Transverse colon (tissue), 4 donors: ENCODE measurements around the gene PKP2. TPM values are rescaled to one million over a fixed set of nuclear protein-coding genes. Genes with fewer than 3 reads are reported as not detected.

ENCODE experiments used
- DNase-seq: peaks from one replicate; pipeline ENCODE4 v3.0.0-alpha.2; 2019
- H3K27ac ChIP-seq, 4 donors: fragments of 200-600 bp; sonication (generic); 2 replicates each; pipeline ENCODE4 v1.5.1; 2016 to 2018; ENCODE audit warnings: inconsistent platforms in 4 of 4
- H3K27me3 ChIP-seq: fragments of 200-600 bp; sonication (generic); 2 replicates; pipeline ENCODE4 v1.5.1; 2017; ENCODE audit warnings: inconsistent platforms
- H3K36me3 ChIP-seq, 4 donors: fragments of 200-600 bp; sonication (generic); 2 replicates each; pipeline ENCODE4 v1.5.1; 2017 to 2019; ENCODE audit warnings: inconsistent platforms in 4 of 4
- H3K4me1 ChIP-seq, 4 donors: fragments of 200-600 bp; sonication (generic); 2 replicates each; pipeline ENCODE4 v1.5.1; 2017 to 2020; ENCODE audit warnings: inconsistent platforms in 4 of 4
- H3K4me3 ChIP-seq, 4 donors: fragments of 200-600 bp; sonication (generic); 1 replicate in 1 of 4; 2 replicates in 3 of 4; pipeline versions ENCODE4 v1.5.1 to v1.6.1; 2017 to 2019; ENCODE audit warnings: inconsistent platforms in 4 of 4
- H3K9me3 ChIP-seq, 2 donors: fragments of 200-600 bp; sonication (generic); 2 replicates each; pipeline ENCODE4 v1.5.1; 2017 to 2019; ENCODE audit warnings: inconsistent platforms in 2 of 2
- CTCF ChIP-seq, 5 experiments: fragments of 200-600 bp in 3 of 5; fragments of 450-650 bp in 2 of 5; sonication (generic) in 3 of 5; IDR thresholded peaks; 1 replicate in 2 of 5; 2 replicates in 3 of 5; pipeline ENCODE4 v1.5.1; 2016 to 2017; ENCODE audit warnings: antibody characterized with exemption in 5 of 5, inconsistent platforms in 3 of 5, mild to moderate bottlenecking in 2 of 5, moderate library complexity in 1 of 5
- EP300 ChIP-seq: sonication (generic); formaldehyde crosslinking; IDR thresholded peaks from one replicate; pipeline ENCODE4 v1.6.1; 2017; ENCODE audit warnings: antibody characterized with exemption, low read depth
- POLR2A ChIP-seq: fragments of 450-650 bp; IDR thresholded peaks from one replicate; pipeline ENCODE4 v1.6.1; 2016; ENCODE audit warnings: antibody characterized with exemption, mild to moderate bottlenecking, moderate library complexity
- POLR2AphosphoS5 ChIP-seq, 3 donors: sonication (generic); formaldehyde crosslinking; IDR thresholded peaks; one replicate each; pipeline ENCODE4 v1.6.1; 2016; ENCODE audit warnings: antibody characterized with exemption in 3 of 3
- WGBS, 2 donors: methylation state at CpG; one replicate each; pipeline ENCODE4 v1.1.5; 2018; ENCODE audit warnings: low coverage in 1 of 2; 5-methylcytosine and 5-hydroxymethylcytosine counted together
- in situ Hi-C, 4 donors: fragments of 200-750 bp; cut with MboI; loops; one replicate each; pipeline versions ENCODE4 v1.15.0 to v1.15.1; 2017; ENCODE audit warnings: low sequenced_read_pairs in 3 of 4, low pct_ligation_motif_present in 1 of 4, low pct_unique_long_range_greater_than_20kb in 1 of 4
- intact Hi-C: fragments of 100-400 bp; cut with DNase I; formaldehyde crosslinking; loops from one replicate; pipeline ENCODE4 v1.15.1; 2023; ENCODE audit warnings: low total_unique reads
- total RNA-seq, 4 donors: library from RNA; depleted of rRNA; stranded (reverse); fragments of >200 nt; gene quantifications; one replicate each; pipeline ENCODE4 v1.1.0, GENCODE V29; 2016

Gene PKP2
- total RNA-seq, 4 donors from 2014 or later, result 92.0 to 253 (median 108) TPM

GRCh38 chr12:32768518-32768917 lies 128.1 kb downstream of the PKP2 start:
- no peak for DNase-seq
- 78% methylated on average over 4 of the region's 4 CpGs; no CpG with 5 or more reads in 1 of the 2 donors for WGBS, 2 donors
- intact Hi-C loops, result no loop called here
- H3K4me1 ChIP-seq, result peaks cover 0 to 31% (median 13%) of the 10 kb centered on the region in 4 donors
- H3K27ac ChIP-seq, result no peak overlapping the region
- TF ChIP-seq CTCF (IDR thresholded peaks at IDR 0.05), result no peak
- no peak for TF ChIP-seq EP300
- TF ChIP-seq POLR2AphosphoS5 (IDR thresholded peaks at IDR 0.05), result no peak
- TF ChIP-seq POLR2A, result no peak
- no peak overlapping the region for H3K4me3 ChIP-seq
- no peaks in the 10 kb centered on the region for H3K36me3 ChIP-seq
- H3K9me3 ChIP-seq, result no peaks in the 10 kb centered on the region
- no peaks in the 10 kb centered on the region for H3K27me3 ChIP-seq
- in situ Hi-C loops, result loop anchor here (10.0 to 25.0 kb wide), 3 partner anchors 144 to 1246 kb away; no protein-coding TSS in a partner anchor

GRCh38 chr12:32765906-32766305 lies 130.7 kb downstream of the PKP2 start:
- Histone ChIP-seq H3K27me3 (no peaks in the 10 kb centered on the region), H3K27ac (no peak overlapping the region), H3K9me3 (no peaks in the 10 kb centered on the region), H3K4me1 (peaks cover 0 to 11% (median 3%) of the 10 kb centered on the region in 4 donors), H3K36me3 (no peaks in the 10 kb centered on the region), H3K4me3 (no peak overlapping the region)
- DNase-seq, result no peak
- in situ Hi-C loops (loop anchor here (10.0 to 25.0 kb wide), 3 partner anchors 146 to 1249 kb away; no protein-coding TSS in a partner anchor), intact Hi-C loops (no loop called here)
- TF ChIP-seq EP300 (no peak), POLR2A (no peak), CTCF (IDR thresholded peaks at IDR 0.05) (no peak), POLR2AphosphoS5 (IDR thresholded peaks at IDR 0.05) (no peak)
- 80 to 85% methylated on average over 3 to 4 of the region's 4 CpGs for WGBS, 2 donors

- in situ Hi-C loops, result loop anchor here (10.0 to 25.0 kb wide), 3 partner anchors 151 to 1253 kb away; no protein-coding TSS in a partner anchor
- Histone ChIP-seq H3K9me3 (no peaks in the 10 kb centered on the region), H3K27ac (no peak overlapping the region), H3K36me3 (no peaks in the 10 kb centered on the region), H3K4me1 (peaks cover 0 to 2% (median 0%) of the 10 kb centered on the region in 4 donors), H3K27me3 (no peaks in the 10 kb centered on the region), H3K4me3 (no peak overlapping the region)
- intact Hi-C loops, result no loop called here
- WGBS, 2 donors, result 41 to 42% methylated on average over 1 of the region's 1 CpG
- DNase-seq, result no peak
- TF ChIP-seq POLR2AphosphoS5 (IDR thresholded peaks at IDR 0.05) (no peak), POLR2A (no peak), CTCF (IDR thresholded peaks at IDR 0.05) (no peak), EP300 (no peak)
These were observed 134.9 kb downstream of the PKP2 start for GRCh38 chr12:32761716-32762115.

GRCh38 chr12:32757157-32757556 lies 139.4 kb downstream of the PKP2 start:
- no peak for TF ChIP-seq POLR2A
- no peak for TF ChIP-seq CTCF (IDR thresholded peaks at IDR 0.05)
- TF ChIP-seq POLR2AphosphoS5 (IDR thresholded peaks at IDR 0.05), result no peak
- TF ChIP-seq EP300, result no peak
- H3K27me3 ChIP-seq, result no peaks in the 10 kb centered on the region
- intact Hi-C loops (loop anchor here (5.0 kb wide), 1 partner anchor 1265 kb away; the partner anchor contains the start of gene ALG10), in situ Hi-C loops (loop anchor here in 3 of 4 donors (10.0 to 25.0 kb wide), 3 partner anchors 155 to 1268 kb away; partner anchors contain the start of gene ALG10 (in 2 of the 3))
- no peak overlapping the region for H3K27ac ChIP-seq
- no peaks in the 10 kb centered on the region for H3K9me3 ChIP-seq
- peaks cover 0 to 5% (median 0%) of the 10 kb centered on the region in 4 donors for H3K36me3 ChIP-seq
- DNase-seq, result no peak
- H3K4me1 ChIP-seq, result peaks cover 11 to 24% (median 18%) of the 10 kb centered on the region in 4 donors
- WGBS, 2 donors, result 88% methylated on average over 3 of the region's 3 CpGs; no CpG with 5 or more reads in 1 of the 2 donors
- H3K4me3 ChIP-seq, result no peak overlapping the region
